Retinal pigment epithelial cell (primary cell): ENCODE results near the gene HGFAC.
A peak's percentile ranks its signal among the peaks of the same experiment; 100 is the strongest.
"Not testable (repeated sequence)": the region's sequence is repeated elsewhere in the genome, so short reads cannot be mapped to it uniquely, and the experiment has no call there.

Source experiments
- DNase-seq: peaks from one replicate; pipeline ENCODE4 v3.0.0-alpha.2; 2010; ENCODE audit warnings: low read depth
- H3K4me3 ChIP-seq: 2 replicates; pipeline ENCODE4 v1.5.1; 2011; ENCODE audit warnings: mild to moderate bottlenecking, low read length, control low read depth, moderate library complexity
- CTCF ChIP-seq: conservative IDR thresholded peaks from 2 replicates; pipeline ENCODE4 v1.5.1; 2011; ENCODE audit warnings: low read depth, low read length, control low read depth, inconsistent platforms

HGFAC gene

GRCh38 chr4:3447431-3448395 is 5.9 kb downstream of the HGFAC start:
- no peak for TF ChIP-seq CTCF
- H3K4me3 ChIP-seq: no peak overlapping the region
- DNase-seq: no peak

- no peak for DNase-seq
- TF ChIP-seq CTCF: no peak
- H3K4me3 ChIP-seq: no peak overlapping the region
Observed at GRCh38 chr4:3449047-3449573, 7.3 kb downstream of the HGFAC start.

GRCh38 chr4:3449574-3450534 is 8.1 kb downstream of the HGFAC start:
- TF ChIP-seq CTCF: no peak
- no peak for DNase-seq

GRCh38 chr4:3450643-3451042 is 8.9 kb downstream of the HGFAC start:
- TF ChIP-seq CTCF: no peak
- no peak overlapping the region for H3K4me3 ChIP-seq
- DNase-seq: no peak

More at GRCh38 chr4:3449574-3450534, 8.1 kb downstream of the HGFAC start:
- no peak overlapping the region for H3K4me3 ChIP-seq

- TF ChIP-seq CTCF: no peak
- DNase-seq: peak; percentile 26
- H3K4me3 ChIP-seq: no peak overlapping the region
Observed at GRCh38 chr4:3451956-3452355, 10.2 kb downstream of the HGFAC start.

GRCh38 chr4:3452376-3452775 is 10.6 kb downstream of the HGFAC start:
- DNase-seq: no peak
- no peak overlapping the region for H3K4me3 ChIP-seq
- peak; percentile 69 for TF ChIP-seq CTCF

GRCh38 chr4:3455596-3455995 is 13.8 kb downstream of the HGFAC start:
- DNase-seq: not testable (repeated sequence)

More at GRCh38 chr4:3455596-3455995, 13.8 kb downstream of the HGFAC start:
- not testable (repeated sequence) for H3K4me3 ChIP-seq
